ENCODE results near the gene NR3C2. TPM values are rescaled to one million over a fixed set of nuclear protein-coding genes. Genes with fewer than 3 reads are reported as not detected.

The NR3C2 gene
- total RNA-seq, 1 donor from 2014 or later = 0.79 TPM

DNA sequence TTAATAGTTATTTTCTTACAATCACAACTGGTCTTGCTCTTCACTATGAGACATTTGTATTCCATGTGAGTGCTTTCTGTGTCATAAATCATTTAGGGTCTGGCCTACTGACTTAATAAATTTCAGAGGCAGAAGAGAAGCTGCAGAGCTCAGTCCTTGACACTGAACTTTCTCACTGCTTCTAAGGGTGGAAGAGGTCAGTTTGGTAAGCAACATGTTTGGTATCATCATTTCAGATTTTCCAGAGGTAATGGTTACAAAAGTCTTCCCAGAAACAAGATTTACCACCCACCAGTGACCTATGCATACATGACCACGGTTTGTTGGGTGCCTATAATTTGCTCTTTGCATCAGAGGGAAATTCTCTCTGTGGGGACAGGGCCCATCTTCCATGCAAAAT, 148.6 kb downstream of the NR3C2 start:
- no peak for FAIRE-seq
- H3K27me3 ChIP-seq (ENCODE audit: control insufficient read depth, insufficient read depth, low read length) = no peaks in the 10 kb centered on the region
- H3K36me3 ChIP-seq (ENCODE audit: control insufficient read depth, insufficient read depth, low read length) = no peaks in the 10 kb centered on the region
- DNase-seq (ENCODE audit: low read depth) = no peak
- no peak overlapping the region for H3K4me3 ChIP-seq (ENCODE audit: low read depth, low read length)
- TF ChIP-seq, protein P1, sequence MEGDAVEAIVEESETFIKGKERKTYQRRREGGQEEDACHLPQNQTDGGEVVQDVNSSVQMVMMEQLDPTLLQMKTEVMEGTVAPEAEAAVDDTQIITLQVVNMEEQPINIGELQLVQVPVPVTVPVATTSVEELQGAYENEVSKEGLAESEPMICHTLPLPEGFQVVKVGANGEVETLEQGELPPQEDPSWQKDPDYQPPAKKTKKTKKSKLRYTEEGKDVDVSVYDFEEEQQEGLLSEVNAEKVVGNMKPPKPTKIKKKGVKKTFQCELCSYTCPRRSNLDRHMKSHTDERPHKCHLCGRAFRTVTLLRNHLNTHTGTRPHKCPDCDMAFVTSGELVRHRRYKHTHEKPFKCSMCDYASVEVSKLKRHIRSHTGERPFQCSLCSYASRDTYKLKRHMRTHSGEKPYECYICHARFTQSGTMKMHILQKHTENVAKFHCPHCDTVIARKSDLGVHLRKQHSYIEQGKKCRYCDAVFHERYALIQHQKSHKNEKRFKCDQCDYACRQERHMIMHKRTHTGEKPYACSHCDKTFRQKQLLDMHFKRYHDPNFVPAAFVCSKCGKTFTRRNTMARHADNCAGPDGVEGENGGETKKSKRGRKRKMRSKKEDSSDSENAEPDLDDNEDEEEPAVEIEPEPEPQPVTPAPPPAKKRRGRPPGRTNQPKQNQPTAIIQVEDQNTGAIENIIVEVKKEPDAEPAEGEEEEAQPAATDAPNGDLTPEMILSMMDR (IDR thresholded peaks at IDR 0.05; ENCODE audit: insufficient read depth, low read length, severe bottlenecking) = no peak

DNA sequence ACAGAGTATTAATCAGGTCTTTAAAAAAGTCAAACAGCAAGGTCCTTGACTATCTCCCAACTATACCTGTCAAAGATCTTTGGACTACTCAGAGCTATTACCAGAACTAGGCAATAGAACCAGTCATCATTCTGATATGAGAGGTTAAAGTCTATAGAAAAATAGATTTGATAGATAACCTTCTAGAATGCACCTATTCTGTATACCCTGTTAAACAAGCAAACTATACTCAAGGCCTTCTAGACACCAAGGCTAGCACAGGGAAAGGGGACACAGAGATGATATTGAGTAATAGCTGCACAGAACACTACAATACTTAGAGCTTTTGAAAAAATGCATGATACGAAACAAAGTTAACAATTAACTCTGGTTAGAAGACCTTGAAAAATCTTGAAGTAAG, 149.5 kb downstream of the NR3C2 start:
- H3K4me3 ChIP-seq (ENCODE audit: low read depth, low read length) = no peak overlapping the region
- DNase-seq (ENCODE audit: low read depth) = no peak
- H3K27me3 ChIP-seq (ENCODE audit: control insufficient read depth, insufficient read depth, low read length) = no peaks in the 10 kb centered on the region
- H3K36me3 ChIP-seq (ENCODE audit: control insufficient read depth, insufficient read depth, low read length) = no peaks in the 10 kb centered on the region
- FAIRE-seq = no peak
- TF ChIP-seq, protein P1 (IDR thresholded peaks at IDR 0.05; ENCODE audit: insufficient read depth, low read length, severe bottlenecking) = no peak

DNA sequence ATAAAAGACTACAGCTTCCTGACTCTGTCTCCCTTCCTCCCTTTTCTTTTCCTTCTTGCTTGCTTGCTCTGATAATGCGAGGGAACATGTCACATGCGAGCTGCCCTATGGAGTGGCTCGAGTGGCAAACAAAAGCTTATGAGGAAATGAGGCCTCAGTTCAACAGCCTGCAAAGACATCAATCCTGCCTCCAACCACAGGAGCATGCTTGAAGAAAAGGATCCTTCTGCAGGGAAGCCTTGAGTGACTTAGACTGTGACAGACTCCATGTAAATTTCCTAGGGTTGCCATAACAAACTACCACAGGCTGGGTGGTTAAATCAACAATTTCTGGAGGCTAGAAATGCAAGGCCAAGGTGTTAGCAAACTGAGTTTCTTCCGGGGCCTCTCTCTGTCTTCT, 152.5 kb downstream of the NR3C2 start:
- TF ChIP-seq, protein P1 (IDR thresholded peaks at IDR 0.05; ENCODE audit: insufficient read depth, low read length, severe bottlenecking) = no peak
- FAIRE-seq = no peak
- no peak for DNase-seq (ENCODE audit: low read depth)
- no peak overlapping the region for H3K4me3 ChIP-seq (ENCODE audit: low read depth, low read length)
- no peaks in the 10 kb centered on the region for H3K36me3 ChIP-seq (ENCODE audit: control insufficient read depth, insufficient read depth, low read length)
- no peaks in the 10 kb centered on the region for H3K27me3 ChIP-seq (ENCODE audit: control insufficient read depth, insufficient read depth, low read length)

DNA sequence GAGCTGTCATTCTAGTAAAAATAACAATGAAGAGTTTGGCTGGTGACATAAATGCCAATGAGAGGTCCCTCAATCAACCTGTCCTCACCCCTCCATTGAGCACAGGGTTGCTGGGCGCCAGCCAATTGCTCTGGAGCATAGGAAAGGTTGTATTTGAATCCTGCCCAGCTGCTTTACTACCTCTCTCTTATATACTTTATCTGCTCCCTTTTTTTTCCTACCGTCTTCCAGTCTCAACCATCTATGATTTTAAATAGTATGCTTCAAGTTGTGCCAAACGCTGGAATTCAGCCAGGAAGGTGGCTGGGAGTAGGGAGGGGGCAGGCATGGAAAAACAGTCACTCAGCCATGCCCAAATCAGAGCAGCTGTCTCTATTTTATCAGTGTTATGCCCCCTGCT, 153.8 kb downstream of the NR3C2 start:
- TF ChIP-seq, protein P1 (IDR thresholded peaks at IDR 0.05; ENCODE audit: insufficient read depth, low read length, severe bottlenecking) = no peak
- DNase-seq (ENCODE audit: low read depth) (no peak), FAIRE-seq (no peak)
- H3K36me3 ChIP-seq (ENCODE audit: control insufficient read depth, insufficient read depth, low read length) = no peaks in the 10 kb centered on the region
- no peak overlapping the region for H3K4me3 ChIP-seq (ENCODE audit: low read depth, low read length)
- H3K27me3 ChIP-seq (ENCODE audit: control insufficient read depth, insufficient read depth, low read length) = no peaks in the 10 kb centered on the region

DNA sequence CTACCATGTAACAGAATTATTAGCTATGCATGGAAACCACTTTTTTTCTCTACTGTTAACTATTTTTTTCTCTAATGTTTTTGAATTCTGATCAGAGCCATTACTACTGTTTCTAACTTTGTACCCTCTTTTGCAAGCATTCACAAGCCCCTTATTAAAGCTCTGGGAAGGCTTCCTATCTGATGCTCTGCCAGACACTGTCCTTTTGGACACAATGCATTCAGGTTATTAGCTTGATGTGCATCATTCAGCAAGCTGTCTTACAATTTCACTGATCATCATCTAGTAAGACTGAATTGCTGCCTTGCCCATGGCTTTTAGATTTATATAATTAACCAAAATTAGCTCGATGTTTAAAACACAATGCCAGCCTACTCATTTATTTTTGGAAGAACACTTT, 155.1 kb downstream of the NR3C2 start:
- DNase-seq (ENCODE audit: low read depth) (no peak), FAIRE-seq (no peak)
- Histone ChIP-seq H3K27me3 (ENCODE audit: control insufficient read depth, insufficient read depth, low read length) (no peaks in the 10 kb centered on the region), H3K4me3 (ENCODE audit: low read depth, low read length) (no peak overlapping the region), H3K36me3 (ENCODE audit: control insufficient read depth, insufficient read depth, low read length) (no peaks in the 10 kb centered on the region)
- TF ChIP-seq, protein P1 (IDR thresholded peaks at IDR 0.05; ENCODE audit: insufficient read depth, low read length, severe bottlenecking) = no peak

DNA sequence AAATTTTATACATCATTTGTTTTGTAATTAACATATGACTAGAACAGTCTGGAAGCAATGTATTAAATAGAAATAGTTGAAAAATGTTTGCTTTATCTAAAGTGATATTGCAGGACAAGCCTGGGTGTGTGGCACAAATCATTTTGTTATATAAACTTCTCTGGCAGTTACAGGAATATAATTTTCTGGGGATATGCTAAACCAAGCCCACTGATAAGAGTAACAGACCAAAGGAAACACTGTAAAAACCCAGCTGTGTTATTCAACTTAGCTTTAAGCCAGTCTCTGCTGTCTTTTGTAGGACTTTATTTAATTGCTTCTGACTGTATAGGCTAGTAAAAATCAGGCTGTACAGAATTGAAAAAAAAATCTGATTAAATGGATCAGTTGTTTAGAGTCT, 156.2 kb downstream of the NR3C2 start:
- no peak for FAIRE-seq

More for the DNA sequence above, 156.2 kb downstream of the NR3C2 start:
- Histone ChIP-seq H3K4me3 (ENCODE audit: low read depth, low read length) (no peak overlapping the region), H3K27me3 (ENCODE audit: control insufficient read depth, insufficient read depth, low read length) (no peaks in the 10 kb centered on the region), H3K36me3 (ENCODE audit: control insufficient read depth, insufficient read depth, low read length) (no peaks in the 10 kb centered on the region)
- no peak for DNase-seq (ENCODE audit: low read depth)
- TF ChIP-seq, protein P1 (IDR thresholded peaks at IDR 0.05; ENCODE audit: insufficient read depth, low read length, severe bottlenecking) = no peak
